WERI-Rb-1 (cell line): ENCODE measurements around the gene C16orf89.

ENCODE experiments used
- DNase-seq: peaks from one replicate; pipeline ENCODE4 v3.0.0-alpha.2; 2020
- H3K27ac ChIP-seq: fragments of 250-450 bp; sonication (Bioruptor Pico); 2 replicates; pipeline ENCODE4 v1.5.1; 2020; ENCODE audit warnings: mild to moderate bottlenecking, moderate library complexity
- H3K27me3 ChIP-seq: fragments of 250-450 bp; sonication (Bioruptor Pico); 2 replicates; pipeline ENCODE4 v1.5.1; 2021; ENCODE audit warnings: mild to moderate bottlenecking, low read depth, moderate library complexity; ENCODE audit not compliant: insufficient read depth, severe bottlenecking
- H3K36me3 ChIP-seq: fragments of 250-450 bp; sonication (Bioruptor Pico); 2 replicates; pipeline ENCODE4 v1.5.1; 2020; ENCODE audit warnings: mild to moderate bottlenecking, moderate library complexity
- H3K4me3 ChIP-seq: 2 replicates; pipeline ENCODE4 v1.5.1; 2011; ENCODE audit warnings: low read depth, mild to moderate bottlenecking, control low read depth, low read length
- H3K9me3 ChIP-seq: fragments of 250-450 bp; sonication (Bioruptor Pico); 2 replicates; pipeline ENCODE4 v1.5.1; 2021; ENCODE audit warnings: mild to moderate bottlenecking, moderate library complexity; ENCODE audit not compliant: severe bottlenecking
- TF ChIP-seq, protein P1 (sequence below): IDR thresholded peaks from 2 replicates; pipeline ENCODE4 v1.5.1; 2011; ENCODE audit warnings: low read depth, mild to moderate bottlenecking, control low read depth, inconsistent platforms, low read length

The C16orf89 gene

DNA sequence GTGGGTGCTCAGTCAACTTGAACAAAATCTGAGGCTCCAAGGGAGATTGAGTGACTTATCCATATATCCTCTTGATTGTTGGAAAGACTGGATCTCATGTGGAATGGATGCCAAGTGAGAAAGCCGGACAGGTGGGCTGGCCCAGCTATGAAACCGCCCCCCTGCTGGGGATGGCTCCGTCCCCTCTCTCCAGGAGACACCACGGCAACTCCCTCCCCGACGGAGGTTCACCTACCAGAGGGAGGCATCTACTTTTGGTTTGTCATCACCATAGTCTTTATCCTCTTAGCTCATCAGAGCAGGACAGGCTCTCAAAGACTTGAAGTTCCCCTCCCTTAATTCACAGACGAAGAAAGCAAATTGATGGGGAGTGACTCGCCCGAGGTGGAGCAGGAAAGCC, 4.1 kb upstream of the C16orf89 start:
- Histone ChIP-seq H3K9me3 (no peaks in the 10 kb centered on the region), H3K27me3 (no peaks in the 10 kb centered on the region), H3K27ac (no peak overlapping the region), H3K4me3 (no peak overlapping the region), H3K36me3 (peaks cover 12% of the 10 kb centered on the region)
- DNase-seq, result peak; percentile 63
- TF ChIP-seq, protein P1, sequence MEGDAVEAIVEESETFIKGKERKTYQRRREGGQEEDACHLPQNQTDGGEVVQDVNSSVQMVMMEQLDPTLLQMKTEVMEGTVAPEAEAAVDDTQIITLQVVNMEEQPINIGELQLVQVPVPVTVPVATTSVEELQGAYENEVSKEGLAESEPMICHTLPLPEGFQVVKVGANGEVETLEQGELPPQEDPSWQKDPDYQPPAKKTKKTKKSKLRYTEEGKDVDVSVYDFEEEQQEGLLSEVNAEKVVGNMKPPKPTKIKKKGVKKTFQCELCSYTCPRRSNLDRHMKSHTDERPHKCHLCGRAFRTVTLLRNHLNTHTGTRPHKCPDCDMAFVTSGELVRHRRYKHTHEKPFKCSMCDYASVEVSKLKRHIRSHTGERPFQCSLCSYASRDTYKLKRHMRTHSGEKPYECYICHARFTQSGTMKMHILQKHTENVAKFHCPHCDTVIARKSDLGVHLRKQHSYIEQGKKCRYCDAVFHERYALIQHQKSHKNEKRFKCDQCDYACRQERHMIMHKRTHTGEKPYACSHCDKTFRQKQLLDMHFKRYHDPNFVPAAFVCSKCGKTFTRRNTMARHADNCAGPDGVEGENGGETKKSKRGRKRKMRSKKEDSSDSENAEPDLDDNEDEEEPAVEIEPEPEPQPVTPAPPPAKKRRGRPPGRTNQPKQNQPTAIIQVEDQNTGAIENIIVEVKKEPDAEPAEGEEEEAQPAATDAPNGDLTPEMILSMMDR, result no peak

DNA sequence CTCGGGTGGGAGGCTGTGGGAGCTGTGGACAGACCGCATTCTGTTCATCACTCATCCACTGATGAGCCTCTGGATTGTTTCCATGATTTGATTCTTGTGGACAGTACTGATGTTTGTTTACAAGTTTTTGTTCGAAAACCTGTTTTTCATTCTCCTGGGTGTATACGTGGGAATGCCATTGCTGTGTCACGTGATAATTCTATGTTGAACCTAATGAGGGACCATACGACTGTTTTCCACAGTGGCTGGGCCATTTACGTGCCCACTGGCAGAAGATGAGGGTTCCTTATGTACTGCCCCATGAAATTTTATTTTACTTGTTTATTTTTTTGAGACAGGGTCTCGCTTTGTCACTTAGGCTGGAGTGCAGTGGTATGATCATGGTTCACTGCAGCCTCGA, 3.3 kb upstream of the C16orf89 start:
- Histone ChIP-seq H3K36me3 (peaks cover 4% of the 10 kb centered on the region; the same call in 1 of the 2 replicates), H3K9me3 (no peaks in the 10 kb centered on the region), H3K27ac (no peak overlapping the region), H3K4me3 (no peak overlapping the region), H3K27me3 (no peaks in the 10 kb centered on the region)
- no peak for DNase-seq
- TF ChIP-seq, protein P1, result no peak

DNA sequence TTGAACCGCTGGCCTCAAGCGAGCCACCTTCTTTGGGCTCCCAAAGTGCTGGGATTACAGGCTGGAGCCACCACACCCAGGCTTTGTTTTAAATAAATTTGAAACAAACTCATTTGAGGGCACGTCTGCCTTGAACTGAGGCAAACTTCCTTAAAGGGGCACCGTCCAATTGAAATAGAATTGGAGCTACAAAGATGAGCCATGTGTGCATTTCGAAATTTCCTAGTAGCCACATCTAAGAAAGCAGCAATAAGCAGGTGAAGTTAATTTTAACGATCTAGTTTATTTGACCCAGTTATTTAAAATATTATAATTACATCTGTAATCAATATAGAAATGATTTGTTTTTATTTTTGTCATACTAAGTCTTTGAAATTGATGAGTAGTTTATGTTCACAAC, 755 bp upstream of the C16orf89 start:
- no peaks in the 10 kb centered on the region for H3K27me3 ChIP-seq

DNA sequence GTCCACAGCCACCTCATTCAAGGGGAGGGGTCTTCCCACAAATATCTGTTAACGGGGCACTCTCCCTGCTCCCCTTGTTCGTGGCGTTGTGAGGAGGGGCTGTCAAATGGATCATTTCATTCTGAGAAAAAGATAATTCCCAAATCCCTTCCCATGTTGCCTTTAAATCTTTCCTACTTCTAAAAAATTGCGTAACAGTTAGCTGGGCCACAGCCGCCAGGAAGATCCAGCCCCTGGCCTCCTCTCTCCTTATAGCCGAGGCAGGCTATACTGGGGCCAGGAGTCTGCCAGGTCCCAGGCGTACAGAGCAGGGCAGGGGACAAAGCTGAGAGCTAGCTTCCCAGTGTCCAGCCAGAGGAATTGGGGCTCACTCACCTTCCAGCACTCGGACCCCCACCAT, 430 bp downstream of the C16orf89 start:
- no peaks in the 10 kb centered on the region for H3K36me3 ChIP-seq
- H3K9me3 ChIP-seq, result no peaks in the 10 kb centered on the region
- no peak overlapping the region for H3K4me3 ChIP-seq
- TF ChIP-seq, protein P1, result no peak
- H3K27me3 ChIP-seq, result no peaks in the 10 kb centered on the region
- DNase-seq, result no peak
- no peak overlapping the region for H3K27ac ChIP-seq

More for the DNA sequence above, 755 bp upstream of the C16orf89 start:
- no peaks in the 10 kb centered on the region for H3K9me3 ChIP-seq
- no peak for DNase-seq
- H3K36me3 ChIP-seq, result no peaks in the 10 kb centered on the region
- no peak overlapping the region for H3K27ac ChIP-seq
- TF ChIP-seq, protein P1, result no peak
- H3K4me3 ChIP-seq, result no peak overlapping the region

DNA sequence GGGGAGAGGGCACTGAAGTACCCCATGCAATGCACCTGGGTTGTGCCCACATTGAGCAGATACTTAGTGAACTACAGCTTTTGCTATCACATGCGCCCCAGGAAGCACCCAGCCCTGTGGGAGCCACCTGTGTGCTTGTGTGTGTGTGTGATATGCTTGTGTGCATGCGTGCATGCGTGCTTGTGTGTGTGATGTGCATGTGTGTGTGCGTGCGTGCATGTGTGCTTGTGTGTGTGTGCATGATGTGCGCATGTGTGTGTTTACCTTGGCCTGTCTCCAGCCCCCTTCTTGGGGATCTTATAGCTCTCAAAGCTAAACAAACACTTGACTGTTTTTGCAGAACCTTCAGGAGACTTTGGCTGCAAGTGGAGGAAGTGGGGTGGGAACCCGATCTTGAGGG, 841 bp downstream of the C16orf89 start:
- Histone ChIP-seq H3K36me3 (no peaks in the 10 kb centered on the region), H3K9me3 (no peaks in the 10 kb centered on the region), H3K27ac (no peak overlapping the region), H3K27me3 (no peaks in the 10 kb centered on the region), H3K4me3 (no peak overlapping the region)
- DNase-seq, result no peak
- TF ChIP-seq, protein P1, result no peak

DNA sequence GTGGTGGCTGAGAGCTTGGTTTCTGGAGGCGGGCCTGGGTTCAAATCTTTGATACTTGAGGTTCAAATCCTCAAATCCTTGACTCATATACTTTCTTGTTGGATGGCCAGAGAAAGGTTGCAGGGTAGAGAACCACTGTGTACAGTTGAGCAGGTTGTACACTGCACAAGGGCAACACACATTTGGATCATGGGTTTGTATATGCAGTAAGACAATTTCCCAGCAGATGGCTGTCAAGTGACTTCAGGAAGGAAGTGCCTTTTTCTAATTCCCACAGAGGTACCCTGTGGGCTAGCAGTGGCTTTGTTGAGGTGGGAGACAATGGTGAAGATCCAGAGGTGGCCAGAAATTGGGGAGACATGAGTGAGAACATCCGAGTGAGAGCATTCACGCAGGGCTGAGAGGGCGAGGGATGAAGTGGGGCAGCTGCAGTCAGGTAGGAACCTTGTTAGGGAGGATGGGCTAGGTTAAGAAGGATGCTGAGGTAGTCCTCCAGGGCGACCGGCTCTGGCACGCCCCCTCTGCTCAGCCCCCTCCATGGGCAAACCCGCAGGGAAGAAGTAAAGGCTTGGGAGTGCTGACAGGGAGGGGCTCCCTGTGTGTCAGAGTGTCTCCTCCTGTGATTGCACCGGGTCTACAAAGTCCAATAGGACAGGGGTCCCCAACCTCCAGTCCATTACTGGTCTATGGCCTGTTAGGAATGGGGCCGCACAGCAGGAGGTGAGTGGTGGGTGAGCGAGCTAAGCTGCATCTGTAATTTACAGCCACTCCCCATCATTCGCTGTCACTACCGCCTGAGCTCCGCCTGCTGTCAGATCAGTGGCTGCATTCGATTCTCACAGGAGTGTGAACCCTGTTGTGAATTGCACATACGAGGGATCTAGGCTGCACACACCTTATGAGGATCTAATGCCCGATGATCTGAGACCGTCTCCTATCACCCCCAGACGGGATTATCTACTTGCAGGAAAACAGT, 2.7 kb downstream of the C16orf89 start:
- DNase-seq, result peak; percentile 44
- TF ChIP-seq, protein P1, result peak; percentile 36; the same call in 1 of the 2 replicates
- Histone ChIP-seq H3K27ac (no peak overlapping the region), H3K27me3 (no peaks in the 10 kb centered on the region), H3K4me3 (no peak overlapping the region), H3K9me3 (no peaks in the 10 kb centered on the region), H3K36me3 (no peaks in the 10 kb centered on the region)
